ENCODE measurements around the gene AGAP3. TPM values are rescaled to one million over a fixed set of nuclear protein-coding genes. Genes with fewer than 3 reads are reported as not detected.

Gene AGAP3
- polyA plus RNA-seq, 3 donors: 6.4 to 133 (median 6.8) TPM

GRCh38 chr7:151063212-151063561, 23.1 kb upstream of the AGAP3 start:
- H3K27ac ChIP-seq (ENCODE audit: low read depth in 1 of 2, low read length in 2 of 2): no peak overlapping the region
- Mint-ChIP-seq H3K9me3 (no peaks in the 10 kb centered on the region), H3K36me3 (peaks cover 36 to 55% of the 10 kb centered on the region in 2 donors), H3K27me3 (ENCODE audit: low read depth in 3 of 3) (no peaks in the 10 kb centered on the region), H3K4me1 (peaks cover 25% of the 10 kb centered on the region), H3K27ac (peak overlapping the region in 1 of 7 donors; percentile 41), H3K4me3 (no peak overlapping the region)
- TF ChIP-seq, protein P1, sequence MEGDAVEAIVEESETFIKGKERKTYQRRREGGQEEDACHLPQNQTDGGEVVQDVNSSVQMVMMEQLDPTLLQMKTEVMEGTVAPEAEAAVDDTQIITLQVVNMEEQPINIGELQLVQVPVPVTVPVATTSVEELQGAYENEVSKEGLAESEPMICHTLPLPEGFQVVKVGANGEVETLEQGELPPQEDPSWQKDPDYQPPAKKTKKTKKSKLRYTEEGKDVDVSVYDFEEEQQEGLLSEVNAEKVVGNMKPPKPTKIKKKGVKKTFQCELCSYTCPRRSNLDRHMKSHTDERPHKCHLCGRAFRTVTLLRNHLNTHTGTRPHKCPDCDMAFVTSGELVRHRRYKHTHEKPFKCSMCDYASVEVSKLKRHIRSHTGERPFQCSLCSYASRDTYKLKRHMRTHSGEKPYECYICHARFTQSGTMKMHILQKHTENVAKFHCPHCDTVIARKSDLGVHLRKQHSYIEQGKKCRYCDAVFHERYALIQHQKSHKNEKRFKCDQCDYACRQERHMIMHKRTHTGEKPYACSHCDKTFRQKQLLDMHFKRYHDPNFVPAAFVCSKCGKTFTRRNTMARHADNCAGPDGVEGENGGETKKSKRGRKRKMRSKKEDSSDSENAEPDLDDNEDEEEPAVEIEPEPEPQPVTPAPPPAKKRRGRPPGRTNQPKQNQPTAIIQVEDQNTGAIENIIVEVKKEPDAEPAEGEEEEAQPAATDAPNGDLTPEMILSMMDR (IDR thresholded peaks at IDR 0.05): no peak
- WGBS (ENCODE audit: insufficient coverage): 91% methylated on average over 10 of the region's 11 CpGs
- H3K79me2 ChIP-seq (ENCODE audit: insufficient read depth, low read length): peaks cover 29% of the 10 kb centered on the region
- peaks cover 24 to 28% of the 10 kb centered on the region in 2 donors for H3K4me1 ChIP-seq (ENCODE audit: control insufficient read depth in 1 of 2, insufficient read depth in 2 of 2, low read length in 2 of 2)
- H3K36me3 ChIP-seq (replicated peaks in 1 of 2; ENCODE audit: control insufficient read depth in 1 of 2, insufficient read depth in 2 of 2, low read length in 2 of 2): peaks cover 49 to 63% of the 10 kb centered on the region in 2 donors
- intact Hi-C loops (cut with micrococcal nuclease): no loop called here
- no peak overlapping the region for H3K9ac ChIP-seq (ENCODE audit: insufficient read depth, low read length, poor library complexity, severe bottlenecking)
- no peaks in the 10 kb centered on the region for H3K9me3 ChIP-seq (replicated peaks in 1 of 2; ENCODE audit: control insufficient read depth in 1 of 2, insufficient read depth in 1 of 2, low read length in 2 of 2)
- H3K4me3 ChIP-seq (replicated peaks in 1 of 3; ENCODE audit: low read depth in 2 of 3, low read length in 3 of 3): no peak overlapping the region
- no peak overlapping the region for H3K4me2 ChIP-seq (replicated peaks; ENCODE audit: extremely low read depth, low read length, poor library complexity, severe bottlenecking)
- no peak for DNase-seq
- H3K27me3 ChIP-seq (ENCODE audit: control insufficient read depth in 2 of 2, insufficient read depth in 2 of 2, low read length in 2 of 2): no peaks in the 10 kb centered on the region
- peaks cover 79% of the 10 kb centered on the region for H4K20me1 ChIP-seq (ENCODE audit: insufficient read depth, low read length)
- H2AFZ ChIP-seq (ENCODE audit: insufficient read depth, low read depth, low read length, poor library complexity, severe bottlenecking): no peak overlapping the region

DNA sequence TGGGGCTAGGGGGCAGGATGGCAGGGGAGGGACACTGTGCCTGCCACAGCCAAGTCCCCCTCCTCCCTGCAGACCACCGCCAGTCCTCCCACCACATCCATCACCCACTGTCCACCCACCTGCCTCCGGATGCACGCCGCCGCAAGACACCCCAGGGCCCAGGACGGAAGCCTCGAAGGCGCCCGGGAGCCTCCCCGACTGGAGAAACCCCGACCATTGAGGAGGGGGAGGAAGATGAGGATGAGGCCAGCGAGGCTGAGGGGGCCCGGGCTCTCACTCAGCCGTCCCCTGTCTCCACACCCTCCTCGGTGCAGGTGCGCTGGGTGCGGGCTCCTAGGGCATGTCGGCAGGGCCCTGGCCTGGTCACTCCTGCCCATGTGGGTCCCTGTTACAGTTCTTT, 21.8 kb upstream of the AGAP3 start:
- Mint-ChIP-seq H3K27me3 (ENCODE audit: low read depth in 3 of 3) (no peaks in the 10 kb centered on the region), H3K4me3 (no peak overlapping the region), H3K36me3 (peaks cover 41 to 68% of the 10 kb centered on the region in 2 donors), H3K4me1 (peaks cover 16% of the 10 kb centered on the region), H3K9me3 (peaks cover 0 to under 1% (median 0%) of the 10 kb centered on the region in 7 donors), H3K27ac (no peak overlapping the region)
- no peak for DNase-seq
- H3K9ac ChIP-seq (ENCODE audit: insufficient read depth, low read length, poor library complexity, severe bottlenecking): no peak overlapping the region
- intact Hi-C loops (cut with micrococcal nuclease): no loop called here
- H3K4me2 ChIP-seq (replicated peaks; ENCODE audit: extremely low read depth, low read length, poor library complexity, severe bottlenecking): no peak overlapping the region
- TF ChIP-seq, protein P1 (IDR thresholded peaks at IDR 0.05): no peak
- peaks cover 29% of the 10 kb centered on the region for H3K79me2 ChIP-seq (ENCODE audit: insufficient read depth, low read length)
- no peaks in the 10 kb centered on the region for H3K27me3 ChIP-seq (ENCODE audit: control insufficient read depth in 2 of 2, insufficient read depth in 2 of 2, low read length in 2 of 2)
- H3K27ac ChIP-seq (ENCODE audit: low read depth in 1 of 2, low read length in 2 of 2): no peak overlapping the region
- no peak overlapping the region for H2AFZ ChIP-seq (ENCODE audit: insufficient read depth, low read depth, low read length, poor library complexity, severe bottlenecking)
- H4K20me1 ChIP-seq (ENCODE audit: insufficient read depth, low read length): peaks cover 83% of the 10 kb centered on the region
- H3K36me3 ChIP-seq (replicated peaks in 1 of 2; ENCODE audit: control insufficient read depth in 1 of 2, insufficient read depth in 2 of 2, low read length in 2 of 2): peaks cover 61 to 75% of the 10 kb centered on the region in 2 donors
- peaks cover 13 to 16% of the 10 kb centered on the region in 2 donors for H3K4me1 ChIP-seq (ENCODE audit: control insufficient read depth in 1 of 2, insufficient read depth in 2 of 2, low read length in 2 of 2)
- H3K4me3 ChIP-seq (replicated peaks in 1 of 3; ENCODE audit: low read depth in 2 of 3, low read length in 3 of 3): no peak overlapping the region
- 97% methylated on average over 7 of the region's 18 CpGs for WGBS (ENCODE audit: insufficient coverage)
- H3K9me3 ChIP-seq (replicated peaks in 1 of 2; ENCODE audit: control insufficient read depth in 1 of 2, insufficient read depth in 1 of 2, low read length in 2 of 2): no peaks in the 10 kb centered on the region

Measured in CD14-positive monocyte (primary cell).